H9 (cell line): ENCODE data around the gene SLC12A6. TPM values are rescaled to one million over a fixed set of nuclear protein-coding genes. Genes with fewer than 3 reads are reported as not detected.

Source experiments
- DNase-seq: peaks from one replicate; pipeline ENCODE4 v3.0.0-alpha.2; 2017
- H2AFZ ChIP-seq: one replicate; pipeline ENCODE4 v1.6.1; 2013; ENCODE audit warnings: mild to moderate bottlenecking, low read length, control low read depth, moderate library complexity
- H2AK5ac ChIP-seq: 2 replicates; pipeline ENCODE4 v1.6.1; 2013; ENCODE audit warnings: low read length, control low read depth, mixed read lengths; ENCODE audit not compliant: insufficient read length
- H2BK120ac ChIP-seq: one replicate; pipeline ENCODE4 v1.6.1; 2013; ENCODE audit warnings: low read depth, mild to moderate bottlenecking, low read length, control low read depth, inconsistent platforms; ENCODE audit not compliant: poor library complexity, severe bottlenecking
- H2BK12ac ChIP-seq: 2 replicates; pipeline ENCODE4 v1.6.1; 2013; ENCODE audit warnings: low read length, control low read depth, mixed read lengths, low read depth; ENCODE audit not compliant: insufficient read length
- H2BK15ac ChIP-seq: 2 replicates; pipeline ENCODE4 v1.6.1; 2013; ENCODE audit warnings: low read depth, low read length, control low read depth
- H2BK20ac ChIP-seq: one replicate; pipeline ENCODE4 v1.6.1; 2013; ENCODE audit warnings: low read depth, mild to moderate bottlenecking, low read length, control low read depth, inconsistent platforms; ENCODE audit not compliant: poor library complexity, severe bottlenecking
- H2BK5ac ChIP-seq: 2 replicates; pipeline ENCODE4 v1.6.1; 2013; ENCODE audit warnings: low read length, control low read depth, mixed read lengths; ENCODE audit not compliant: insufficient read length
- H3K14ac ChIP-seq: 2 replicates; pipeline ENCODE4 v1.6.1; 2013; ENCODE audit warnings: low read length, control low read depth; ENCODE audit not compliant: insufficient read depth
- H3K18ac ChIP-seq: 2 replicates; pipeline ENCODE4 v1.6.1; 2013; ENCODE audit warnings: low read depth, mild to moderate bottlenecking, mixed read lengths, low read length, control low read depth; ENCODE audit not compliant: insufficient read length
- H3K23ac ChIP-seq: 2 replicates; pipeline ENCODE4 v1.6.1; 2013; ENCODE audit warnings: low read length, control low read depth, mixed read lengths, low read depth; ENCODE audit not compliant: insufficient read length
- H3K23me2 ChIP-seq: 2 replicates; pipeline ENCODE4 v1.6.1; 2013; ENCODE audit warnings: low read depth, mild to moderate bottlenecking, mixed read lengths, low read length, control low read depth; ENCODE audit not compliant: insufficient read length, poor library complexity, severe bottlenecking
- H3K27ac ChIP-seq: 2 replicates; pipeline ENCODE4 v1.5.1; 2013; ENCODE audit warnings: low read length, control low read depth, mixed read lengths, low read depth; ENCODE audit not compliant: insufficient read length
- H3K27me3 ChIP-seq: 2 replicates; pipeline ENCODE4 v1.6.1; 2013; ENCODE audit warnings: low read length, control low read depth, inconsistent platforms; ENCODE audit not compliant: insufficient read depth
- H3K4ac ChIP-seq: 2 replicates; pipeline ENCODE4 v1.6.1; 2013; ENCODE audit warnings: low read depth, mild to moderate bottlenecking, control low read depth, inconsistent platforms, low read length, moderate library complexity
- H3K4me1 ChIP-seq: 2 replicates; pipeline ENCODE4 v1.6.1; 2013; ENCODE audit warnings: low read length, control low read depth, inconsistent platforms; ENCODE audit not compliant: insufficient read depth
- H3K4me2 ChIP-seq: 2 replicates; pipeline ENCODE4 v1.6.1; 2013; ENCODE audit warnings: low read length, control low read depth, mixed read lengths; ENCODE audit not compliant: insufficient read length, insufficient read depth
- H3K56ac ChIP-seq: 2 replicates; pipeline ENCODE4 v1.6.1; 2013; ENCODE audit warnings: low read depth, mild to moderate bottlenecking, mixed read lengths, low read length, control low read depth; ENCODE audit not compliant: insufficient read length
- H3K79me1 ChIP-seq: 2 replicates; pipeline ENCODE4 v1.6.1; 2013; ENCODE audit warnings: low read depth, mild to moderate bottlenecking, moderate library complexity, low read length, control low read depth, inconsistent platforms; ENCODE audit not compliant: insufficient read depth, poor library complexity, severe bottlenecking
- H3K79me2 ChIP-seq: 2 replicates; pipeline ENCODE4 v1.6.1; 2013; ENCODE audit warnings: low read length, control low read depth, inconsistent platforms; ENCODE audit not compliant: insufficient read depth
- H3K9ac ChIP-seq: 2 replicates; pipeline ENCODE4 v1.6.1; 2013; ENCODE audit warnings: low read length, control low read depth, mixed read lengths; ENCODE audit not compliant: insufficient read length; ENCODE audit errors: extremely low read depth
- H3K9me3 ChIP-seq: one replicate; pipeline ENCODE4 v1.6.1; 2013; ENCODE audit warnings: low read depth, low read length, inconsistent platforms; ENCODE audit not compliant: control insufficient read depth
- H3T11ph ChIP-seq: one replicate; pipeline ENCODE4 v1.6.1; 2013; ENCODE audit warnings: mild to moderate bottlenecking, low read length, control low read depth, inconsistent platforms
- H4K20me1 ChIP-seq: one replicate; pipeline ENCODE4 v1.6.1; 2013; ENCODE audit not compliant: control insufficient read depth, insufficient read length, insufficient read depth
- H4K5ac ChIP-seq: 2 replicates; pipeline ENCODE4 v1.6.1; 2013; ENCODE audit warnings: low read depth, mild to moderate bottlenecking, mixed read lengths, low read length, control low read depth; ENCODE audit not compliant: insufficient read length
- H4K8ac ChIP-seq: replicated peaks from 2 replicates; pipeline ENCODE4 v1.6.1; 2013; ENCODE audit warnings: low read length, control low read depth, mixed read lengths, low read depth; ENCODE audit not compliant: insufficient read length
- H4K91ac ChIP-seq: 2 replicates; pipeline ENCODE4 v1.6.1; 2013; ENCODE audit warnings: low read depth, mild to moderate bottlenecking, moderate library complexity, mixed read lengths, low read length, control low read depth; ENCODE audit not compliant: insufficient read length
- H3K27ac Mint-ChIP-seq, 3 experiments: 2 replicates in 2 of 3; 3 replicates in 1 of 3; pipeline ENCODE4 v1.8.0; 2020 to 2021; ENCODE audit warnings: mixed read lengths in 3 of 3, mild to moderate bottlenecking in 1 of 3, moderate library complexity in 1 of 3
- H3K27me3 Mint-ChIP-seq: 2 replicates; pipeline ENCODE4 v1.8.0; 2021; ENCODE audit warnings: low read depth, mild to moderate bottlenecking, moderate library complexity, mixed read lengths
- H3K36me3 Mint-ChIP-seq, 3 experiments: 2 replicates in 2 of 3; 3 replicates in 1 of 3; pipeline ENCODE4 v1.8.0; 2020 to 2021; ENCODE audit warnings: low read depth in 3 of 3, mixed read lengths in 3 of 3; ENCODE audit not compliant: insufficient read depth in 1 of 3
- H3K4me1 Mint-ChIP-seq, 2 experiments: 2 replicates each; pipeline ENCODE4 v1.8.0; 2020; ENCODE audit warnings: mixed read lengths in 2 of 2
- H3K4me3 Mint-ChIP-seq, 2 experiments: 2 replicates in 1 of 2; 3 replicates in 1 of 2; pipeline ENCODE4 v1.8.0; 2020 to 2021; ENCODE audit warnings: mild to moderate bottlenecking in 2 of 2, mixed read lengths in 2 of 2, moderate library complexity in 1 of 2
- H3K9me3 Mint-ChIP-seq, 2 experiments: 2 replicates in 1 of 2; 3 replicates in 1 of 2; pipeline ENCODE4 v1.8.0; 2020; ENCODE audit warnings: mild to moderate bottlenecking in 2 of 2, mixed read lengths in 2 of 2, moderate library complexity in 1 of 2
- WGBS: extraction: QIAGEN DNeasy Blood & Tissue Kit; methylation state at CpG from one replicate; pipeline ENCODE4 v1.1.7; 2013; ENCODE audit warnings: missing lambda C conversion rate, low lambda C conversion rate, mixed read lengths; ENCODE audit not compliant: insufficient read length; ENCODE audit errors: extremely low coverage; 5-methylcytosine and 5-hydroxymethylcytosine counted together
- total RNA-seq: library from RNA; stranded (reverse); gene quantifications from 2 replicates; pipeline ENCODE4 v1.2.1, GENCODE V29; 2021
- TF ChIP-seq, protein P1 (sequence below): fragments of 200-600 bp; sonication (generic); conservative IDR thresholded peaks from 3 replicates; pipeline ENCODE4 v1.8.0; 2021; ENCODE audit warnings: antibody characterized with exemption, mild to moderate bottlenecking

SLC12A6 gene
- total RNA-seq, 1 experiment from 2014 or later: 11.1 TPM

DNA sequence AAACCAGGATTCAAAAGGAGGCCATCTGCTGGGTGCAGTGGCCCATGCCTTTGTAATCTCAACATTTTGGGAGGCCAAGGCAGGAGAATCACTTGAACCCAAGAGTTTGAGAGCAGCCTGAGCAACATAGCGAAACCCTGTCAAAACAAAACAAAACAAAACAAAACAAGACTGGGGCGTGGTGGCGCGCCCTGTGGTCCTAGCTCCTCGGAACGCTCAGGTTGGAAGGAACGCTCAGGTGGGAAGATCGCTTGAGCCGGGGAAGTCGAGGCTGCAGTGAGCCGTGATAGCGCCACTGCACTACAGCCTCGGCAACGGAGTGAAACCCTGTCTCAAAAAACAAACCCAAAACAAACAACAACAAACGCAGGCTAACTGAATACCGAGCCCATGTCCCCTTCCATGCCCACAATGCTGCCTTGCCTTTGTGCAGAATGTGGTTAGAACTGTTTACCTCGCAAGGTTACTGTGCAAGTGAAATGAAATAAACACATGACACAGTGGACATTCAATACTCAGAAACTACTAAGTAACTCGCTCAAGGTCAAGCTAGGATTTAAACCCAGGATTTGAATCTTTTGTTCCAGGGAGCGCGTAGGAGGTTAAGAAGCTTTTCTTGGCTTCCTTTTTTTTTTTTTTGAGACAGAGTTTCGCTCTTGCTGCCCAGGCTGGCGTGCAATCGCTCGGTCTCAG, 113.5 kb downstream of the SLC12A6 start:
- no peaks in the 10 kb centered on the region for H3K79me1 ChIP-seq
- no peaks in the 10 kb centered on the region for H4K20me1 ChIP-seq
- H3K36me3 Mint-ChIP-seq: peaks cover 7 to 22% (median 21%) of the 10 kb centered on the region in 3 experiments
- WGBS: no CpG with 5 or more reads among the region's 24 CpGs
- H3K27ac ChIP-seq: peak overlapping the region; percentile 69
- peak overlapping the region; percentile 87; the same call in 1 of the 2 replicates for H3K14ac ChIP-seq
- H4K91ac ChIP-seq: no peak overlapping the region
- H3K18ac ChIP-seq: peak overlapping the region; percentile 19
- H2BK12ac ChIP-seq: no peak overlapping the region
- DNase-seq: no peak
- H3K4me2 ChIP-seq: peak overlapping the region; percentile 86
- peaks cover 7% of the 10 kb centered on the region for H3K23me2 ChIP-seq
- no peaks in the 10 kb centered on the region for H3K27me3 ChIP-seq
- H2BK120ac ChIP-seq: no peak overlapping the region
- H3K56ac ChIP-seq: no peak overlapping the region
- no peak overlapping the region for H2BK15ac ChIP-seq
- no peaks in the 10 kb centered on the region for H3K9me3 ChIP-seq
- peak overlapping the region; percentile 19 for H2AK5ac ChIP-seq
- TF ChIP-seq, protein P1, sequence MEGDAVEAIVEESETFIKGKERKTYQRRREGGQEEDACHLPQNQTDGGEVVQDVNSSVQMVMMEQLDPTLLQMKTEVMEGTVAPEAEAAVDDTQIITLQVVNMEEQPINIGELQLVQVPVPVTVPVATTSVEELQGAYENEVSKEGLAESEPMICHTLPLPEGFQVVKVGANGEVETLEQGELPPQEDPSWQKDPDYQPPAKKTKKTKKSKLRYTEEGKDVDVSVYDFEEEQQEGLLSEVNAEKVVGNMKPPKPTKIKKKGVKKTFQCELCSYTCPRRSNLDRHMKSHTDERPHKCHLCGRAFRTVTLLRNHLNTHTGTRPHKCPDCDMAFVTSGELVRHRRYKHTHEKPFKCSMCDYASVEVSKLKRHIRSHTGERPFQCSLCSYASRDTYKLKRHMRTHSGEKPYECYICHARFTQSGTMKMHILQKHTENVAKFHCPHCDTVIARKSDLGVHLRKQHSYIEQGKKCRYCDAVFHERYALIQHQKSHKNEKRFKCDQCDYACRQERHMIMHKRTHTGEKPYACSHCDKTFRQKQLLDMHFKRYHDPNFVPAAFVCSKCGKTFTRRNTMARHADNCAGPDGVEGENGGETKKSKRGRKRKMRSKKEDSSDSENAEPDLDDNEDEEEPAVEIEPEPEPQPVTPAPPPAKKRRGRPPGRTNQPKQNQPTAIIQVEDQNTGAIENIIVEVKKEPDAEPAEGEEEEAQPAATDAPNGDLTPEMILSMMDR: no peak
- no peak overlapping the region for H3K4ac ChIP-seq
- H3K27me3 Mint-ChIP-seq: no peaks in the 10 kb centered on the region
- peaks cover 0 to 5% of the 10 kb centered on the region in 2 experiments; a peak in 1 of 5 replicates for H3K9me3 Mint-ChIP-seq
- peaks cover 8% of the 10 kb centered on the region; the same call in 1 of the 2 replicates for H3K79me2 ChIP-seq
- peak overlapping the region; percentile 98 to 100 (median 99) for H3K27ac Mint-ChIP-seq
- no peak overlapping the region for H3K23ac ChIP-seq
- H4K8ac ChIP-seq: peak overlapping the region; percentile 81
- H4K5ac ChIP-seq: peak overlapping the region; percentile 93
- peak overlapping the region; percentile 92 to 98 for H3K4me3 Mint-ChIP-seq
- no peak overlapping the region for H3T11ph ChIP-seq
- no peak overlapping the region for H2AFZ ChIP-seq
- H2BK5ac ChIP-seq: peak overlapping the region; percentile 84
- no peak overlapping the region for H2BK20ac ChIP-seq
- H3K4me1 ChIP-seq: no peaks in the 10 kb centered on the region; the same call in 1 of the 2 replicates
- H3K4me1 Mint-ChIP-seq: peaks cover 14 to 22% of the 10 kb centered on the region in 2 experiments
- peak overlapping the region; percentile 78 for H3K9ac ChIP-seq
